ENCODE results near the gene ZBTB7C.

DNA sequence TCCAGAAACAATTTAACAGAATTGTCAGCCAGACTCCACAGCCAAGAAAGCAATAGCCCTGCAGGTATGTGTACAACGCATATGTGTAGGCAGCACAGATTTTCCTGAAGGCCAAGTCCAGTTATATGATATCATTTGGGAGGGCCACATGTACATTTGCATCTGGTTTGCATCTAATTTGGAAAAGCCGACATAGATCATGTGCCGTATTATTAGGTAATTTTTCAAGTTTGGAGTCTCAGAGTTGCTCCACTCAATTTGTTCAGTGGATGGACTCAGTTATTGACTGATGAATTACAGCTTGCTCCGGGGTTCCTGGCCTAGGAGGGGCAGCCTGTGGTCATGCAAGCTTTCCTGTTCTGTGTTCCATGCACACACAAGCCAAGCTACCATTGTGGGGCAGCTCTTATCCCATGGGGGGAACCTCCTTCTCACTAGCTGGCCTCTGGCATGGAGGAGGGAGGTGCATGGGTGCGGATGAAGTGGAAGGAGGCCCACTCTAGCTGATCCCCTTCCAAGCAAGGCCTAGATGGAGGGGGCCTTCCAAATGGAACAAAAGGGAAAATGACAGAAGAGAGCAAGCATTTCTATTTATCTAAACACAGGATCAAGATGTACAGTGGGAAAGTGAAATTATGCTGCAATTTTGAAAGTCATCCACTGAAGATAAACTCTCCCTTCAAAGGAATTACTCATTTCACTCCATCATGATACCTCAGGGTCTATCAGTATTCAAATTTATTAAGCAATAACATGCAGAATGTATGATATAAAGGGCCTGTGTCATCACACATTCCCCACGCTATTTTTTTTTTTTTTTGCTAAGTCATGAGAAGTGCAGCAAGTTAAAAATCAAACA lies 276.2 kb downstream of the ZBTB7C start:
- no peak for TF ChIP-seq GABPA (IDR thresholded peaks at IDR 0.05 in 1 of 2, conservative IDR thresholded peaks at IDR 0.05 in 1 of 2)
- TF ChIP-seq, protein P1, sequence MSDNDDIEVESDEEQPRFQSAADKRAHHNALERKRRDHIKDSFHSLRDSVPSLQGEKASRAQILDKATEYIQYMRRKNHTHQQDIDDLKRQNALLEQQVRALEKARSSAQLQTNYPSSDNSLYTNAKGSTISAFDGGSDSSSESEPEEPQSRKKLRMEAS (IDR thresholded peaks at IDR 0.05): no peak
- TF ChIP-seq, protein P2, sequence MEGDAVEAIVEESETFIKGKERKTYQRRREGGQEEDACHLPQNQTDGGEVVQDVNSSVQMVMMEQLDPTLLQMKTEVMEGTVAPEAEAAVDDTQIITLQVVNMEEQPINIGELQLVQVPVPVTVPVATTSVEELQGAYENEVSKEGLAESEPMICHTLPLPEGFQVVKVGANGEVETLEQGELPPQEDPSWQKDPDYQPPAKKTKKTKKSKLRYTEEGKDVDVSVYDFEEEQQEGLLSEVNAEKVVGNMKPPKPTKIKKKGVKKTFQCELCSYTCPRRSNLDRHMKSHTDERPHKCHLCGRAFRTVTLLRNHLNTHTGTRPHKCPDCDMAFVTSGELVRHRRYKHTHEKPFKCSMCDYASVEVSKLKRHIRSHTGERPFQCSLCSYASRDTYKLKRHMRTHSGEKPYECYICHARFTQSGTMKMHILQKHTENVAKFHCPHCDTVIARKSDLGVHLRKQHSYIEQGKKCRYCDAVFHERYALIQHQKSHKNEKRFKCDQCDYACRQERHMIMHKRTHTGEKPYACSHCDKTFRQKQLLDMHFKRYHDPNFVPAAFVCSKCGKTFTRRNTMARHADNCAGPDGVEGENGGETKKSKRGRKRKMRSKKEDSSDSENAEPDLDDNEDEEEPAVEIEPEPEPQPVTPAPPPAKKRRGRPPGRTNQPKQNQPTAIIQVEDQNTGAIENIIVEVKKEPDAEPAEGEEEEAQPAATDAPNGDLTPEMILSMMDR (IDR thresholded peaks at IDR 0.05; ENCODE audit: low read depth, low read length, missing input control): no peak
- no peak for TF ChIP-seq JUND (IDR thresholded peaks at IDR 0.05)
- TF ChIP-seq RAD21 (IDR thresholded peaks at IDR 0.05): no peak
- TF ChIP-seq, protein P3, sequence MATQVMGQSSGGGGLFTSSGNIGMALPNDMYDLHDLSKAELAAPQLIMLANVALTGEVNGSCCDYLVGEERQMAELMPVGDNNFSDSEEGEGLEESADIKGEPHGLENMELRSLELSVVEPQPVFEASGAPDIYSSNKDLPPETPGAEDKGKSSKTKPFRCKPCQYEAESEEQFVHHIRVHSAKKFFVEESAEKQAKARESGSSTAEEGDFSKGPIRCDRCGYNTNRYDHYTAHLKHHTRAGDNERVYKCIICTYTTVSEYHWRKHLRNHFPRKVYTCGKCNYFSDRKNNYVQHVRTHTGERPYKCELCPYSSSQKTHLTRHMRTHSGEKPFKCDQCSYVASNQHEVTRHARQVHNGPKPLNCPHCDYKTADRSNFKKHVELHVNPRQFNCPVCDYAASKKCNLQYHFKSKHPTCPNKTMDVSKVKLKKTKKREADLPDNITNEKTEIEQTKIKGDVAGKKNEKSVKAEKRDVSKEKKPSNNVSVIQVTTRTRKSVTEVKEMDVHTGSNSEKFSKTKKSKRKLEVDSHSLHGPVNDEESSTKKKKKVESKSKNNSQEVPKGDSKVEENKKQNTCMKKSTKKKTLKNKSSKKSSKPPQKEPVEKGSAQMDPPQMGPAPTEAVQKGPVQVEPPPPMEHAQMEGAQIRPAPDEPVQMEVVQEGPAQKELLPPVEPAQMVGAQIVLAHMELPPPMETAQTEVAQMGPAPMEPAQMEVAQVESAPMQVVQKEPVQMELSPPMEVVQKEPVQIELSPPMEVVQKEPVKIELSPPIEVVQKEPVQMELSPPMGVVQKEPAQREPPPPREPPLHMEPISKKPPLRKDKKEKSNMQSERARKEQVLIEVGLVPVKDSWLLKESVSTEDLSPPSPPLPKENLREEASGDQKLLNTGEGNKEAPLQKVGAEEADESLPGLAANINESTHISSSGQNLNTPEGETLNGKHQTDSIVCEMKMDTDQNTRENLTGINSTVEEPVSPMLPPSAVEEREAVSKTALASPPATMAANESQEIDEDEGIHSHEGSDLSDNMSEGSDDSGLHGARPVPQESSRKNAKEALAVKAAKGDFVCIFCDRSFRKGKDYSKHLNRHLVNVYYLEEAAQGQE (IDR thresholded peaks at IDR 0.05): no peak
- TF ChIP-seq, protein P4, sequence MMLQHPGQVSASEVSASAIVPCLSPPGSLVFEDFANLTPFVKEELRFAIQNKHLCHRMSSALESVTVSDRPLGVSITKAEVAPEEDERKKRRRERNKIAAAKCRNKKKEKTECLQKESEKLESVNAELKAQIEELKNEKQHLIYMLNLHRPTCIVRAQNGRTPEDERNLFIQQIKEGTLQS (IDR thresholded peaks at IDR 0.05): no peak
- TF ChIP-seq, protein P5, sequence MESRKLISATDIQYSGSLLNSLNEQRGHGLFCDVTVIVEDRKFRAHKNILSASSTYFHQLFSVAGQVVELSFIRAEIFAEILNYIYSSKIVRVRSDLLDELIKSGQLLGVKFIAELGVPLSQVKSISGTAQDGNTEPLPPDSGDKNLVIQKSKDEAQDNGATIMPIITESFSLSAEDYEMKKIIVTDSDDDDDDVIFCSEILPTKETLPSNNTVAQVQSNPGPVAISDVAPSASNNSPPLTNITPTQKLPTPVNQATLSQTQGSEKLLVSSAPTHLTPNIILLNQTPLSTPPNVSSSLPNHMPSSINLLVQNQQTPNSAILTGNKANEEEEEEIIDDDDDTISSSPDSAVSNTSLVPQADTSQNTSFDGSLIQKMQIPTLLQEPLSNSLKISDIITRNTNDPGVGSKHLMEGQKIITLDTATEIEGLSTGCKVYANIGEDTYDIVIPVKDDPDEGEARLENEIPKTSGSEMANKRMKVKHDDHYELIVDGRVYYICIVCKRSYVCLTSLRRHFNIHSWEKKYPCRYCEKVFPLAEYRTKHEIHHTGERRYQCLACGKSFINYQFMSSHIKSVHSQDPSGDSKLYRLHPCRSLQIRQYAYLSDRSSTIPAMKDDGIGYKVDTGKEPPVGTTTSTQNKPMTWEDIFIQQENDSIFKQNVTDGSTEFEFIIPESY (IDR thresholded peaks at IDR 0.05): no peak
- no peak for TF ChIP-seq FOXA1 (IDR thresholded peaks at IDR 0.05)
- TF ChIP-seq RXRA (IDR thresholded peaks at IDR 0.05): no peak

All from liver (tissue), 3 donors.